H54 (cell line): ENCODE data around the gene OCIAD2.

Experiments
- DNase-seq: peaks from one replicate; pipeline ENCODE4 v3.0.0; 2011; ENCODE audit warnings: low spot score, mixed read lengths; ENCODE audit not compliant: insufficient read length
- FAIRE-seq: peaks from 3 replicates; lab custom pipeline; 2011; peaks lifted over from hg19 to GRCh38; lab: Jason Lieb, UNC
- POLR2A ChIP-seq: IDR thresholded peaks from 2 replicates; pipeline ENCODE4 v1.6.1; 2011; ENCODE audit warnings: low read depth, mild to moderate bottlenecking, low read length

The OCIAD2 gene

DNA sequence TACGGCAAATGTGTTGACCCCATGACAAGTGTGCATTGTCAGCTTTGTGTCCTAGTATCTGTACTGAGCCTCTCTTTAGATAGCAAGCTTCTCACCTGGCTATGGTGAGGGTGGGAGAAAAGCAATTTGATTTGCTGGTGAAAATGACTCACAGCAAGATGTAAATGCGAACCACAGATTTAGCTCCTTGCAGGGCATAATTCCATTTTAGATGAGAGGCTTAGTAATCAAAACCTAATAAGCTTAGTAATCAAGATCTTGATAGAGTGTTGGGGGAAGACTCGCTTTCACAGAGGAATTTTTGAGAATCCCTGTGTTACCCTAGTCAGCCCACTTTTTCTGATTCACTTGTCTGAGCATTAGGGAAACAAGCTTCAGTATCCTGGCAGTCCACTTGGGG, 7.7 kb upstream of the OCIAD2 start:
- no peak for TF ChIP-seq POLR2A
- DNase-seq (no peak), FAIRE-seq (no peak)

DNA sequence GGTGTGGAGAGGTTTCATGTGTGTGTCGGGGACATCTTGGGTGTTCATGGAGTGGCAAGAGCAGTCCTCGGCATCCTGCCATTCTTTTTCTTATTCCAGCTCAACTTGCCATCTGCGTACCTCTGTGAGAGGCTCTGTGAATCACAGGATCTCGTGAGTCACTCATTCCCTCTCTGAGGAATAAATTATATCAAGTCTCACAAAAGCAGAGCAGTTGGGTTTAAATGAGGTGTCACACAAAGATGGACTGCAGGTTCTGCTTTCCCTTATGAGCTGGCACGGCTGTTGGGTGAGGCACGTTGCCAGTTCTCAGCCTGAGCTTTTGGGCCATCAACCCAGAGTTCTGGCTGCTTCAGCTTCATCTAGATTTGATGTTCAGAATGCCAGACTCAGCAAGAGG, 6.8 kb upstream of the OCIAD2 start:
- FAIRE-seq, result peak; percentile 78
- no peak for TF ChIP-seq POLR2A
- DNase-seq, result peak; percentile 33

DNA sequence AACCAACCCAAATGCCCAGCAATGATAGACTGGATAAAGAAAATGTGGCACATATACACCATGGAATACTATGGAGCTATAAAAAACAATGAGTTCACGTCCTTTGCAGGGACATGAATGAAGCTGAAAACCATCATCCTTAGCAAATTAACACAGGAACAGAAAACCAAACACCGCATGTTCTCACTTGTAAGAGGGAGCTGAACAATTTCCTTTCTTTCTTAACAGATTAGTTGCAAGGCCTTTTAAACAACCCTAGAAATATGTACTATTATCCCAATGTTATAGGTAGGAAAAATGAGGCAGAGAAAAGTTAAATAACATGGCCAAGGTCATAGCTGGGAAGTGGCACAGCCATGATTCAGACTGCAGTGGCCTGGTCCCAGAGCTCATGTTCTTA, 5.8 kb upstream of the OCIAD2 start:
- FAIRE-seq, result no peak

DNA sequence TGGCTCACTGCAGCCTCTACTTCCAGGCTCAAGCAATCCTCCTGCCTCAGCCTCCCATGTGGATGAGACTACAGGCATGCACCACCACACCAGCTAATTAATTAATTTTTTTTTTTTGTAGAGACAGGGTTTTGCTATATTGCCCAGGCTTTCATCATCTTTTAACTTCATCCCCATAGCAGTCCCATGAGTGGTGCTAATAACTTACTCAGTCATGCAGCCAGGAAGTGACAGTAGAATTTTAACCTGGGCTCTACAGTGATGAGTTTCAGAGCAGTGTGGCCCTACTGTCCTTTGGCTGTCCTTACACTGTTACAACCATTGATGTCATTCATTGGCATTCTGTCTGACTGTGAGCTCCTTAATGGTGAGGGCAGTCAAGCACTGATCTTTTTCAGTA, 3.9 kb upstream of the OCIAD2 start:
- no peak for TF ChIP-seq POLR2A
- no peak for DNase-seq
- FAIRE-seq, result no peak

More for the DNA sequence above, 5.8 kb upstream of the OCIAD2 start:
- DNase-seq, result no peak
- no peak for TF ChIP-seq POLR2A

- FAIRE-seq, result no peak
- no peak for TF ChIP-seq POLR2A
- peak; percentile 70 for DNase-seq
Measured at GRCh38 chr4:48909697-48910096, 3.1 kb upstream of the OCIAD2 start.

DNA sequence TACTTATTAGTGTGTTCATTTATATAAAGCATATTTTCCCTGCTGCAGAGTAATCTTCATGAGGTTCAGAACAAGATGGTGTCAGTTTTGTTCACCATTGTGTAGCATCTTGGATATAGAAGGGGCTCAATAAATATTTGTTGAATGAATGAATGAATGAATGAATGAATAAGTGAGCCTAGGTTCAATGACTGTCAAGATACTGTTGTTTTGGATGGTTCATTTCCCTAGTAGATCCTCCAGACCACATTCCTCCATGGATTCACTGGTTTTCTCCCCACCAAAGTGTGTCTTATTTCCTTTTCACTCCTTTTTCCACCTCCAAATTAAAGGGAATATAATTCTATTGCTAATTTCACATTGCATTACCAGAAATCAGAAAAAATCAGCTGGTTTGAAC, 2.1 kb upstream of the OCIAD2 start:
- DNase-seq, result no peak
- TF ChIP-seq POLR2A, result no peak
- no peak for FAIRE-seq

- TF ChIP-seq POLR2A, result no peak
- FAIRE-seq (no peak), DNase-seq (no peak)
Measured at GRCh38 chr4:48907706-48908477, 1.3 kb upstream of the OCIAD2 start.

DNA sequence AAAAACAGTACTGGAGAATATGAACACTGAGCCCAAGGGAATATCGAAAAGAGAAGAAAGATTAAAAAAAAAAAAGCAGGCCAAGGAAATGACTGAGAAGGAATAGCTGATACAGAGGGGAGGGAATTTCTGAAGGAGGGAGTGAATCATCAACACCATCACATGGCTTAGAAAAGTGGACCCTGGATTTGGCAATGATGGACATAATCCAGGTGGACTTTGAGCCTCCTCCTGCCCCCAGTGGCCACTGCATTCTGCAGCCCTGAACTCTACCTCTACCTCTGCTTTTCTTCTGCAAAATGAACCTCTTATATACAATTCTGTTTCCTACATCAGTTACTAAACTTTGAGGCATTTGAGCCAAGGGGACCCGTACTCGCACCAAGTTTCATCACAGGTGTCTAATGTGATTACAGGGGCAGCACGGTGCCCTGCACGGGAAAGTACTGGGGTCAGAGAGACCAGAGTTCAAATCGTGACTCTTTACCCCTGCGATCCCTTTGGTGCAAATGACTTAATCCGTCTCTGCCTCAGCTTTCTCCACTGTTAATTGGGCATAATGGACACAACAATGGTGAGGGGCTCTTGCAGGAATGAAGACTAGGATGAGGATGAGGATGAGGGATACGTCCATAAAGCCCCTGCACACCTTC, 1.1 kb downstream of the OCIAD2 start:
- TF ChIP-seq POLR2A, result no peak
- DNase-seq (no peak), FAIRE-seq (no peak)

DNA sequence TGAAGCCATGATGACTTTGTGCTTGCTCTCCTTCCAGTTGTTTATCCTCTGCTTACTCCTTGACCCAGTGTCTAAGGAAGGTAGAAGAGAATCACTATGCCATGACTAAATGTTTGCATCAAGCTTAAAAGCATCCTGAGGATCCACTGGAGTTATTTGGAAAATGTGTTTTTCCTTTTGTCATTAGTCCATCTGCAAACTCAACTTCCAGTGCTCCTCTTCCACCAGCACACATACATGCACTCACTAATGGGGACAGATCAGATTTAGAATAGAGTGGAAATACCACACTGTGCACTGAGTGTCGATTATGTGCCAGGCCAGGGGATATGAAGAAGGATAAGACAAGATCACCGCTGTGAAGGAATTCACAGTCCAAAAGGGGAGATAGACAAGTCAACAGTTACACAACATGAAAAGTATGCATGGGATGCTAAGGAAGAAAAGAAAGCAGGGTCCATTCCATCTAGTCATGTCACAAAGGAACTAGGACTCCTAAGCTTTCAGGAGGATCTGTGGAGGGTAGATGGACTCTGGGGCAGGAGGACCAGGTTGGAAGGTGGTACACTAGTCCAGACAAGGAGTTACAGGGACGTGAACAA, 1.9 kb downstream of the OCIAD2 start:
- no peak for FAIRE-seq
- no peak for DNase-seq
- no peak for TF ChIP-seq POLR2A

DNA sequence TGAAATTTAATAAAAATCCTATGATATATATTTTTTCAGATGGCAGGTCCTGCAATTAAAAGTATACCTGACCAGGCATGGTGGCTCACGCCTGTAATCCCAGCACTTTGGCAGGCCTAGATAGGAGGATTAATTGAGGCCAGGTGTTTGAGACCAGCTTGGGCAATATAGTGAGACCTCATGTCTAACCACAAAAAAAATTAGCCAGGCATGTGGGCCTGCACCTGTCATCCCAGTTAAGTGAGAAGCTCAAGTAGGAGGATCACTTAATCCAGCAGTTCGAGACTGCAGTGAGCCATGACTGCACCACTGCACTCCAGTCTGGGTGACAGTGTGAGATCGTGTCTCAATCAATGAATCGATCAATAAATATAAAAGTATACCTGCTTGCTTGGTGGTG, 2.5 kb downstream of the OCIAD2 start:
- FAIRE-seq, result no peak
- TF ChIP-seq POLR2A, result no peak

DNA sequence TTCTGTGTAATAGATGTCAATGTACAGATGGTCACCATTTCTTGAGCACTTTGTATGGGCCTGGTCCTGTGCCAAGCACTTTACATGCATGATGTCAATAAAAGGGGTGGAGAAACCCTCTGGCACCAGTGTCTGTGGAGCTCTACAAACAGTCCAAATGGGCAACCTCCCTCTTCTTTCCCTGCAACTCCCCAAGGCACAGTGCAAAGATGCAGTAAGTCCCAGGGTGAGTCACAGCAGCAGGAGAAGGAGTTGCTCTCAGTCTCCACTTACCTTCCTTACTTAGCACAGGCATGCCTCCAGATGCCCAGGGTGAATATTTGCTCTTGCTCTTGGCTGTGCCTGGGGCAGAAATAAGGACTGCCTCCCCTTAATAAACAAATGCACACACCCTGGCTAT, 4.3 kb downstream of the OCIAD2 start:
- FAIRE-seq (no peak), DNase-seq (peak; percentile 16)

More for the DNA sequence above, 2.5 kb downstream of the OCIAD2 start:
- DNase-seq, result no peak

GRCh38 chr4:48901196-48901595, 5.4 kb downstream of the OCIAD2 start:
- no peak for TF ChIP-seq POLR2A
- FAIRE-seq (no peak), DNase-seq (no peak)

More for the DNA sequence above, 4.3 kb downstream of the OCIAD2 start:
- no peak for TF ChIP-seq POLR2A

GRCh38 chr4:48899950-48900349, 6.6 kb downstream of the OCIAD2 start:
- DNase-seq, result no peak
- TF ChIP-seq POLR2A, result no peak
- peak; percentile 79 for FAIRE-seq

DNA sequence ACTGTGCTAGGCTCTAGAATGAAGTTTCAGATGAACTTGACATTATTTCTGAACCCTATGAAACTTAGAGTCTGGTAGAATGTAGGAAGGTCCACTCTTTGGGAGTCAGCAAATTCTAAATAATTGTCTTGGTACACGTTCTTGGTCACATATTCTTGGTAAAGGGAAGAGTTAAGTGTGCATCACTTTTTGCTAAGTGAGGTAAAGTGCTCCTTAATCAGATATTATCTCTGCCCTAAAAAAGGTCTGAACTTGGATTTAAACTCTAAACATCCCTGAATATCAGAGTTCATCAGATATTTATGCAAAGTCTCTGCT, 7.2 kb downstream of the OCIAD2 start:
- no peak for TF ChIP-seq POLR2A
- FAIRE-seq (no peak), DNase-seq (no peak)
